Hematopoietic multipotent progenitor cell treated with erythropoietin and hydrocortisone succinate and interleukin-3 and kit ligand, for 8 days (in vitro differentiated cells): Measurements from ENCODE around the gene TRUB2.
"Not testable (repeated sequence)": the region's sequence is repeated elsewhere in the genome, so short reads cannot be mapped to it uniquely, and the experiment has no call there.

Experiments
- DNase-seq: peaks from one replicate; pipeline ENCODE4 v3.0.0-alpha.2; 2015

The TRUB2 gene

DNA sequence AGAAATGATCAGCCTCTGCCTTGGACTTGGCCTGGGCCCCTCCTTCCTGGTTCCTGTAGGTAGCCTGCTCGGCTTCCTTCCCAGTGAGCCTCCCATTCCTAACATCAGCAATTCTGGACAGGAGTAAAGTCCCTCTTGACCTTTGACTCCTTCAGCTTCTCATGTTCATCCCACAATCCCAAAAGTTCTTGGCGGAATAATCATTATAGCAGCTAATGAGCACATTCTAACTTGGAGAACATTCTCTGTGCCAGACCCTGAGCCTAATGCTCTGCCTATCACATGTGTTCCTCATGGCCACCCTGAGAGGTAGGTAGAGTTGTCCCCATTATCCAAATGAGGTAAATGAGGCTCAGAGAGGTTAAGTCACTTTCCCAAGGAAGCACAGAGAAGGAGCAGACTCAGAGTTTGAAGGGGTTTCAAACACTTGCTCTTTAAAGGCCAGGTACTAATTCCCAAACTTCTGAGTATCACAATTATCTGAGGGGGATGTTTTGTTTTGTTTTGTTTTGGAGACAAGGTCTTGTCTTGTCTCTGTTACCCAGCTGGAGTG is 24.9 kb downstream of the TRUB2 start:
- DNase-seq: no peak

DNA sequence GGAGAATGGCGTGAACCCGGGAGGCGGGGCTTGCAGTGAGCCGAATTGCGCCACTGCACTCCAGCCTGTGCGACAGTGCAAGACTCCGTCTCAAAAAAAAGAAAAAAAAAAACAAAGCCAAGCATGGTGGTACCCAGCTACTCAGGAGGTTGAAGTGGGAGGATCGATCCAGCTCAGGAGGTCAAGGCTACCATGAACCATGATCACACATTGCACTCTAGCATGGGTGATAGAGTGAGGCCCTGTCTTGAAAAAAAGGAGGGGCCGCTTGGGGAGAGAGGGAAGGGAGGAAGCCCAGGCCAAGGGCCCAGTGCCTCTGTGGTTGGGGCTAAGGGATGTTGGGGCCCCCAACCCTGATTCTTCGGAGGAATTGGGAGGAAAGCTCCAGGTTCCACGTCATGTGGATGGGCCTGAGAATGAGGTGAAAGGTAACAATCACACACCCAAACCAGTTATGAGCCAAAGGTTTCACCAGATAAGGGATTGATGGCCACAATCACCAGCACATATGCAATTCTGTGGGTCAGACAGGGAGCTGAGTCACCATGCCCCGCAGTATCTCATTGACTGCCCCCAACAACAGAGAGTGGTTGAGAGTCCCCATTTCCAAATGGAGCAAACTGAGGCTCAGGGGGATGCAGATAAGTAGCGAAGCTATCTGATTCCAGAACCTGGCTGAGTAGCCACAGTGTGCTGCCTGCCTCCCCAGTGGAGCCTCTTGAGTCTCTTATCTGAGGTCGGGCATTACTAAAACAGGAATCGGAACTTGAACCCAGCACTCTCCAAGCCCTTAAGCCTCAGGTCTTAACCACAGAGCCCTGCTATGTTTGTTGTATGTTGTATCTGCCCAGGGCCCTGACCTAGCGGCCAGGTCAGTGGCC is 25.7 kb downstream of the TRUB2 start:
- DNase-seq: peak; percentile 82

DNA sequence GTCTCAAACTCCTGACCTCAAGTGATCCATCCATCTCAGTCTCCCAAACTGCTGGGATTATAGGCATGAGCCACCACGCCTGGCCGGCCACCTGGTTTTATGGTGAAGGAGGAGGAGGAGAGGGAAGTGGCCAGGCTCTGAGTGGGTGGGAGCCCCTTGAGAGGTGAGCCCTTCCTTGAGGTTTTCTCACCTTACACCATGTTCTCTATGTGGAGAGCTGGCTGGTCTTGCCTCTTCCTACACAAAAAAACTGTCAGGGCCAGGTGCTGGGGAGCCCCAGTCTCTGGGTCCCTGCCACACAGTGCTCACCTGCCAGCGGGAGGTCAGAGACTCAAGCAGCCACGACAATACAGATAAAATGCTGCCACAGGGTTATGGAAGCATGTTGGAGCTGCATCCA is 28.1 kb downstream of the TRUB2 start:
- DNase-seq: no peak

DNA sequence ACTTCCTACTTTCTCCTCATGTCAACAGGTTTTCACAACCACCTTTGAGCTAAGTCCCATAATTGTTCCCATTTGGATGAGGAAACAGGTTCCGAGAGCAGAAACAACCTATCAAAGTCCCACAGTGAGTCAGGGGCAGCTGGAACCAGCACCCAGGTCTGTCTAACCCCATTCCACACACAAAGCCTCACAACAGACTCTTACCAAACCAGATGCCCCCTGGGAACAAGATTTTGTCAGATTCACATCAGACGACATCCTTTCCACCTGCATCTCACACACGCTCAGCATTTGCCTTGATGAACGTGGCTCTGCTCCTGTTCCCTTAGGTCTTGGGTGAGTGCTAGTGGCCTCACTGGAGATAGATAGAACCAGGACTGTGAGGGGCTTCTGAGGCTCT is 29.2 kb downstream of the TRUB2 start:
- no peak for DNase-seq

DNA sequence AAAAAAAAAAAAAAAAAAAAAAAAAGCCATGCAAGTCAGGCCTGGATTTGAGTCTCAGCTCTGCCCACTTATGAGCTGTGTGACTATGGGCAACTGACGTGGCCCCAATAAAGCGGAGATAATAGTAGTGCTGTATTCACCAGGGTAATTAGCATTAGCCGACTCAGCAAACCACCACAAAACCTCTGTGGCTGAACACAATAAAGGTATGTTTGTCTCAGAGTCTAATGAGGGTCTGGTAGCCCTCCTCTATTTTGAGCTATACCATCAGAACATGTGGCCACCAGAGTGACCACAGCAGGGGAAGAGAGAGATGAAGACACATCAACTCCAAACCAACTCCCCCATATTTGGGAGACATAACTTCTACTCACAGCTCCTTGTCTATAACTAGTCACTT is 30.2 kb downstream of the TRUB2 start:
- DNase-seq: no peak

DNA sequence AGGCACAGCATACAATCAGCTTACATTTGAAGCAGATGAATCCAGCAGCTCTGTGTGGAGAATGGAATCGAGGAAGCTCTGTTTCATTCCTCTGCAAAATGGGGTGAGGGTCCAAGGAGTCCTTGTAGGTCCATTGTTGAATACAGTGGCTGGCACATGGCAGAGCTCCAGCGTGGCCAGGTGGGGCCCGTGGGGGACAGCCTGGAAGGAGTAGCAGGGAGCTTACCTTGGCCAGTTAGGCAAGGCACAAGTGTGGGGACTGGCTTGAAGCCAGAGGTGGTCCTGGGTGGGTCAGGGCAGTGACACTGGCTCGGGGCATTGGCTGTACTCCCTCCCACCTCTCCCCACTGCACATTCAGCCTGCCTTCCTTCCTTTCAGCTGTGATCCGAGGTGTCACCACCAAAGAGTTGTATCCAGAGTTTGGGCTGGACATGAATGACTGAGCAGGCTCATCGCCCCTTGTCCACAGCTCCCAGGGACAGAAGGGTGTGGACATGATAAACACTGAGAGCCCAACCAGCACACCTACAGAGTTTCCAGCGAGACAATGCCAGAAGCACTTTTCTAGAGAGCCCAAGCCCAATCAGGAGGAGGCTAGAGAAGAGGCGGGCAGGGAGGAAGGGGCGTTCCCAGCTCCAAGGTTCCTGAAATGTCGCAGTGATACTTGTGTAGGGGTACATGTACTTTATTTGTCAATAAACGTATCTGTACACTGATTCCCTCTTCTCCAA is 33.8 kb downstream of the TRUB2 start:
- DNase-seq: no peak

DNA sequence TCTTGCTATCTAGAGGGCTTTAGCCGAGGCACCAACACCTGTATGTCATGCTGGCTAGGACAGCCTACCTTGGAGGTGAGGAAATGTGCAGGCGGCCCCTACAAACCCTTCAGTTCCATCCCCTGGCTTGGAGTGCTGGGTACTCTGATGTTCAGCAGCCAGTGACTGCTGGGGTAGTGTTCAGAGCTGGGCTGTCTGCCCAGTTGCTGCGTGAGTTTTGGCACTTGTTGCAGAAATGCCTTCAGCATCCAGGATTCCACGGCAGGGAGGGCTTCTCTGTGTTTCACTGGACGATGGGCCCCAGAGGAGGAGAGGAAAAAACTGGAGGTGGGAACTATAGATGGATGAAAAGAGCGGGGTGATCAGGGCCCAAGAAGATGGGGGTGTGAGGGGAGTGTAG is 35.8 kb downstream of the TRUB2 start:
- DNase-seq: no peak

DNA sequence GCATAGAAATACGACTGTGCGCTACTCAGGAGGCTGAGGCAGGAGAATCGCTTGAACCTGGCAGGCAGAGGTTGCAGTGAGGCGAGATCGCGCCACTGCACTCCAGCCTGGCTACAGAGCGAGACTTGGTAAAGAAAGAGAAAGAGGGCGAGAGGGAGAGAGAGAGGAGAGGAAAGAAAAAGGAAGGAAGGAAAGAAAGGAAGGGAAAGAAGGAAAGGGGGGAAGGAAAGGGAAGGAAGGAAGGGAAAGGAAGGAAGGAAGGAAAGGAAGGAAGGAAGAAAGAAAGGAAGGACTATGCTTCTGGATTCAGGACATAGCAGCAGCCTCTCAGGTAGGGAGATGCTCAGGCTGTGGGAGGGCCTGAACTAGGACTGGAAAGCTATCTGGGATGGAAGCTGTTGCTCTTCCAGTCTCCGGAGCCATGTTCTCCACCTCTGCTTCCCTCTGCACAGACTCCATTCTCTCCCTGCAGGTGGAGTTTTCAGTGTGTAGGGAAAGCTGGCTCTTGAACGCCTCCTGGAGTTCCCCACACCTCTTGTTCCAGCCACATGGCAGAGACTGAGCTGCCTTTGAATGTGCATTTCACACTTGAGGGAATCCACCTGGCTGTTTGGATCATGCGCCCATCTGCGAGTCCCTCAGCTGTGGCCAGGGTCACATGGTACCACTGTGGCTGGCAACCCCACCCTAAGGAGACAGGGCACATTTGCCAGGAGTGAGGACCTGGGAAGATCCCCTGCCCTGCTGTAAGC is 37.0 kb downstream of the TRUB2 start:
- DNase-seq: no peak

DNA sequence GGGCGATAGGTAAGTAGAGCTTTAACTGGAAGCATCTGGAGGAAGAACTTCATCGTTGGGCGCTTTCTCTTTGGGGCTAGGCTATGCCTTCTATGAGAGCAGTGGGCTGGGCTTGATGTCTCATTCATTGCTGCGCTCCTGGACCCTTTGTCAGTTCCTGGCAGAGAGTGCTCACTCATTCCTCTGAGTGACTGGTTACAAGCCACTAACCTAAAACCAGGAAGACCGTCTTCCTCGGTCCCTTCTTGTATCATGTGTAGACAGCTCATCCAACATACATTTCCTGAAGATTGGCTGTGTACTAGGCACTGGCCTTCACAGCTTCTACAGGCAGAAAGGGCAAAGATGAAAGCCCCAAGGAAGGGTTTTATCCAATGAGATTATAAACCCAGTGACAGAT is 39.7 kb downstream of the TRUB2 start:
- DNase-seq: no peak

DNA sequence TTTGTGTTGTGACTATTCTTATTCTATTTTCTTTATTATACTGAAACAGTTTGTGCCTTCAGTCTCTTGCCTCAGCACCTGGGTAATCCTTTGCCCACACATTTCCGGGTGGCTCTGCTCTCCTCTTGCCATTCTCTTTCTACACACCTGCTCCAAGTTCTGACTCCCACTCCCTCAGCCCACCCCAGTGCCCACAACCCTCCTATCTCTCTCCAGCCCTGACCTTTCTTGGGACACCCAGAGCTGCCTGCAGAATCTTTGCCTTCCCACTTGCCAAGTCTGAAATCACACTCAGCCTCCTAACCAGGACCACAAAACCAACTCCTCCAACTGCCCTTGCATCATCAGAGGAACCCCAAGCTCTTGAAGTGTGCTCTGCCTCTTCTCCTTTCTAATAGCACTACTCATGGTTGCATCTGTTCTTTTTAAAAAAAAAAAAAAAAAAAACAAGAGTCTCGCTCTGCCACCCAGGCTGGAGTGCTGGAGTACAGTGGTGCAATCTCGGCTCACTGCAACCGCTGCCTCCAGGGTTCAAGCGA is 42.1 kb downstream of the TRUB2 start:
- no peak for DNase-seq

DNA sequence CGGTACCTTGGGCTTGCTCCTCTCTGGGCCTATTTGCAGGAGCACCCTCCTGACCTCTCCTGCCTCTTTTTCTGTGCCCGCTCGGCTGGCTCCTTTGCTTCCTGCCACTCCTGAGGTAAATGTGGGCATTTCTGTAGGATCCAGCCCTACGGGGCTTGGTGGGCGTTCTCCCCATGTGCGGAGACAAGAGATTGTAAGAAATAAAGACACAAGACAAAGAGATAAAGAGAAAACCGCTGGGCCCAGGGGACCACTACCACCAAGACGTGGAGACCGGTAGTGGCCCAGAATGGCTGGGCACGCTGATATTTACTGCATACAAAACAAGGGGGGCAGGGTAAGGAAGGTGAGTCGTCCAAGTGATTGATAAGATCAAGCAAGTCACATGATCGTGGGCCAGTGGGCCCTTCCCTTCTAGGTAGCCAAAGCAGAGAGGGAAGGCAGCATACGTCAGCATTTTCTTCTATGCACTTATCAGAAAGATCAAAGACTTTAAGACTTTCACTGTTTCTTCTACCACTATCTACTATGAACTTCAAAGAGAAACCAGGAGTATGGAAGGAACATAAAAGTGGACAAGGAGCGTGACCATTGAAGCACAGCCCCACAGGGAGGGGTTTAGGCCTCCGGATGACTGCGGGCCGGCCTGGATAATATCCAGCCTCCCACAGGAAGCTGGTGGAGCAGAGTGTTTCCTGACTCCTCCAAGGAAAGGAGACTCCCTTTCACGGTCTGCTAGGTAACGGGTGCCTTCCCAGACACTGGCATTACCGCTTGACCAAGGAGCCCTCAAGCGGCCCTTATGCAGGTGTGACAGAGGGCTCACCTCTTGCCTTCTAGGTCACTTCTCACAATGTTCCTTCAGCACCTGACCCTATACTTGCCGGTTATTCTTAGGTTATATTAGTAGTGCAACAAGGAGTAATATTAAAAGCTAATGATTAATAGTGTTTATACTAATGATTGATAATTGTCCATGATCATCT is 42.9 kb downstream of the TRUB2 start:
- DNase-seq: not testable (repeated sequence)

DNA sequence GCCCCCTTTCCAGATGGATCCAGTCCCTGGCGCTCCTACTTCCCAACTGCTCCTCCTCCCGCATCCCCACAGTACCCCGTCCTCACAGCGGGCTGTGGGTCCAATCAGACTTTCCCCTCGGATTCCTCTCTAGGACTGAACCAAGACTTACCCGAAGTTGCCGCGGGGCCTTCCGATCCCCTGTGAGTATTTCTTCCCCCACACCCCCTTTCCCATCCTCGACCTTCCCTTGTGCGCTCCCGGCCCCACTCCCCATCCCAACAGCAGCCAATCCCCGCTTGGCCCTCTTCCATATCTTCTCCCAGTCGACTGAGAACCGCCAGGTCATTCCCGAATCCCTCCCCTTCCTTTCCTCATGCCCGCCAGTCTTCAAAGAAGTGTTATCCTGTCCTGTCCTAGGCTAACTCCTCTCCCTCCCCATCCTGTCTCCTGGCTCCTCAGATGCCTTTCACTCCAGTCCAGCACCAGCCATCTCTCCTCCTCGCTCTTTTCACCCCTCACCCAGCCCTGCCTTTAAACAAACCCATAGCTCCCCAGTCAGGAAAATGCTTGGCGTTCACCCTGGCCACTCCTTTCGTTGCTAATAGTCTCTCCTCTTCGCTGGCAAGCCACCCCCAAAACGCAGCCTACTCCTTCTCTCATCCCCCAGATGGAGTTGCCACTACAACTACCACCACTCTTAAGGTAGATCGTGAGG is 45.5 kb downstream of the TRUB2 start:
- no peak for DNase-seq

DNA sequence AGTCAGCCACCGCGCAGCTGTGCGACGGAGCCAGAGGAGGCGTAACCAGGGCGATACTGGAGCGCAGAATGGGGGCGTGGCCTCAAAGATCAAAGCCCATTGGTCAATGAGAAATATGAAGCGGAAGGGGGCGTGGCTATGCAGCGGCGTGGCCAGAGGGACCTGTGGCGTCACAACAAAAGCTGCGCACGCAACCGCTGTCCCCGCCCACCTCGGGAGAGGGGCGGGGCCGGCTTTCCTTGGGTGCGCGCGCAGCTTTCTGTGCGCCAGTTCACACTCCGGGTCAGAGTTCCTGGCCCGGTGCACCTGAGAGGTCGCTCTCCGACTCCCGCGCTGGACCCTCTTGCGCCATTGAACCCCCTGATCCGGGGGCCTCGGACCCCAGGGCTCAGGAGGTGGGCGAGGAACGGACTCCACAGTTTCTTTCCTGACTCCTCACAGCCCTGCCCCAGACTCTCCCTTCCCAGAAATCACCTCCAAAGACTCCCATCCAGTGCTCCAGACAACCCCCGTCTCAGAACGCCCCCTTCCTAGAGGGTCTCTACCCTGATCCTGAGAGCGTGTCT is 46.2 kb downstream of the TRUB2 start, which contains the start of gene SWI5:
Gene SWI5, plus strand, starts transcription at position 269 of the 566 bp plus-strand sequence.
- DNase-seq: peak; percentile 99

DNA sequence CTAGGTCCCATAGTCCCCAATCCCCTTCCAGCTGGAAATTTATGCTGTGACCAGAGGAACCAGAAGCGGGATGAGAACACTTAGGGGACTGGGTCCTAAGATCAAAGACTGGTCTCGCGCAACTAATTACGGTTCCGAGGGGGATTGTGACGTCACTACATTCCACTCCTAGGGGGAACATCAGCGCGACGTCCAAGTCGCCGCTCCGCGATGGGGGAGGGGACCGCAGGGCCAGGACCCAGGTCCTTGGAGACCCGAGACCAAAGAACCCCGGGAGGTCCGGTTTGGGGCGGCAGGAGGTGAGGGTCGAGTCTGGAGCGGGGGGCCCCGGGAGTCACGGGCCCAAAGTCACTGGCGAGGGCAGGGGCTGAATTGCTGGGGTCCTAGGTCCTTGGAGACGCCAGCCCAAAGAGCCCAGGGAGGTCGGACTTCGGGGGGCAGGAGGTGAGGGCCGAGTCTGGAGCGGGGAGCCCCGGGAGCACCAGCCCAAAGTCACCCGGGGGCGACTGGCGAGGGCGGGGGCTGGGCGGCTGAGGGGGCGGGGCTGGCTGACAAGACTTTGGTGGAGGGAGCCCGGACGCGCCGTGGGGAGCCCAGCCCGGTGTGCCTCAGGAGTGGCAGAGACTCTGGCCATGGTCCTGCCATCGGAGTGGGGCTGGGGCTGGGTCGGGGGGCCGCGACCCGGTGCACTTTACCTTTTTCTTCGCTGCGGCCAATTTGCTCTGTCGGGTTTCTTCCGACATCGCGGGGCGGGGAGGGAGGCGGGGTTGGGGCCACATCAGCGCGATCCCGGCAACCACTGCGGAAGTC is 46.8 kb downstream of the TRUB2 start, which contains the start of gene GOLGA2:
Gene GOLGA2, minus strand, starts transcription at position 810 of the 810 bp plus-strand sequence. Its CDS starts 31 bp downstream, at position 779.
- no peak for DNase-seq

DNA sequence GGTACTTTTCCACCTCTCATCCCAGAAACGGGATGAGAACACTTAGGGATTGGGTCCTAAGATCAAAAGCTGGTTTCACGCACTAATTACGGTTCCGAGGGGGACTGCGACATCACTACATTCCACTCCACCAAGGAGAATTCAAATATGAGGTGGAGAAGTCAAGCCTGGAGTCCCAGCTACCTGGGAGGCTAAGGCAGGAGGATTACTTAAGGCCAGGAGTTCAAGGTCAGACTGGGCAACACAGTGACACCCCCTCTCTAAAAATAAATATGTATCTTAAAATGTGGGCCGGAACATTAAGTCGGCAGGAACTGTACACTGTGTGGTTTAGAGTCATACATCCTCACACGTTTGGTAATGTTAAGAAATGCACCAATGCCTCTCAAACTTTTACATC is 48.0 kb downstream of the TRUB2 start:
- no peak for DNase-seq

DNA sequence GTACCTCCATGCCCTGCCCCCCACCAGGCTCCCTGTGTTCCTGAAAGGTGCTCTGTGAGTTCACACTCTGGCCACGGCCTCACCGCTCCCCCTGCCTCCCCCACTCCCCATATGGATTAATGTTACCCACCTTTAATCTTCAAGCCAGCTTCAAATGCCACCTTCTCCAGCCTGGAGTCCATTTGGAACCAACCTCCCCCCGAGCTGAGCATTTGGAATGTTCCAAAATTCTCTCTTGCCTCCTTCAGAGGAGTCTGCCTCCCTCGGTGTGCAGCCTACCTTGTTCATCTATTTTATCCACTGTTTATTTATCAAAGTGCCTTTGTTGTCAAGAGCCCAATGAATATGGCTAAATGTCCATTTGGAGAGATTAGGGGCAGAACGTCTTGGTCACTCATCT is 50.7 kb downstream of the TRUB2 start:
- no peak for DNase-seq

DNA sequence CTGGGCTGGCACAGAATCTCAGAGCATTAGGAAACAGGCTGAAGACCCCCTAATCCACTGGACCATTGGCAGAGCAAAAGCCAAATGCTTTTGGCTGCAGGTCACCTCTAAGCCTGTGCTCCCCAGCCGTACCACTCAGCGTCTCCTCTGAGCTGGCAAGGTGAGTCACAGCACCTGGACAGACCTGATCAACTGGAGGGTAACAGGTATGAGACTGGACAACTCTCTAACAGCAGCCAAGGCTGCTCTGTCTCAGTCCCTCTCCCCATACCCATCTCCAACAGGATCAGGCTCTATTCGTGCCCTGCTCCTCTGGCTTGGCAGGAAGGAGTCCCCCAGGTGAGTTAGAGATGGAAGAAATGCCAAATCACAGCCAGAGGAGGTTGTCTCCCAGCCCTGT is 51.1 kb downstream of the TRUB2 start:
- DNase-seq: no peak

DNA sequence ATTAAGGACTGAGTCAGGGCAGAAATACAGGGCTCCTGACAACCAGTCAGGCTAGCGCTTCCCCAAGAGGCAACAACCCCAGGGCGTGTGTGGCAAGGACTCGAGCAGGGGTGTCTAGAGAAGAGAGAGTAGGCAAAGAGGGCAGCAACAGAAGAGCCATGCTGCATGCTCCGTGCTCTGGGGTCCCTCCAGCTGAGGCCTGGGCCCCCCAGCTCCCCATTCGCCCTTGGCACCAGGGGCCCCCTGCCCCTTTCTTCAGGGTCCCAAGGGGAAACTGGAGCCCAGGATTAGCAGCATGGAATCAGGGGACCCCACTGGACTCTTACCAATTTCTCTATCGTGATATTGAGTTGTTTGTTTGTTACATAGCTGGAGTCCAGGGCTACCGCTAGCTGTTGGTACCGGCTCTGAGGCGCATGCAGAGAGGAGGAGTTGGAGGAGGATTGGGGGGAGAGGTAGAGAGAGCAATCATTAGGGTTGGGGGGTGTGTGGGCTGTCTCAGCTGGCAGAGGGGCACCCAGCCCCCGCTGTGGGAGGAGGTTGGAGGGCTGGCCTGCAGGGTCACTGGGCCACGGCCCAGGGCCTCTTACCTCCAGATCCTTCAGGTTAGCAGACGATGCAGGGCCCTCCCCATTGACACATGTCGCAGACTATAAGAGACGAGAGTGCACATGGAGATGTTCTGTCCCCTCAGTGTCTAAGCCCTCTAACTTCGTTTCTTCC is 55.2 kb downstream of the TRUB2 start:
- DNase-seq: no peak

DNA sequence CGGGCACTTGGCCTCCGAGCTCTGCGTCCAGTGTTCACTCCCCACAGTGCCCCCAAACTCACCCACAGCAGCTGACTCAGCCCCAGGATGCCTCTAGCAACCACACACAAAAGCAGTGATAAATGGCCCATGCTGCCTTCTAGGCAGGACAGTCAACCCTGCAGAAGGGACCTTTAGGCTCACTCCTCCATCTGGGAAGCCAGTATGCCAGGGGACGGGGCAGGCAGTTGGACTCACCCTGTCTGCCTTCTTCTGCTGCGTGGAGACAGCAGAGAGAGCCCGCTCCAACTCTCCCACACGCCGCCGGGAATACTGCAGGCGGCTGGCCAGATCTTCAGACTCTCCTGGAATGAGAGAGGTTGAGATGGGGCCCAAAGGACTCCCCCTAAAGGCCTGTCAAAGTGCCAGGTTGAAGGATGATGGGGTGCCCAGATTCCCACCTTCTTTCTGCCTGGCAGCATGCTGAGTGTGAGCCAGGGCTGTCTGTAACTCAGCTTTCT is 56.8 kb downstream of the TRUB2 start:
- no peak for DNase-seq
